ENCODE measurements around the gene GRIK4.

Gene GRIK4

DNA sequence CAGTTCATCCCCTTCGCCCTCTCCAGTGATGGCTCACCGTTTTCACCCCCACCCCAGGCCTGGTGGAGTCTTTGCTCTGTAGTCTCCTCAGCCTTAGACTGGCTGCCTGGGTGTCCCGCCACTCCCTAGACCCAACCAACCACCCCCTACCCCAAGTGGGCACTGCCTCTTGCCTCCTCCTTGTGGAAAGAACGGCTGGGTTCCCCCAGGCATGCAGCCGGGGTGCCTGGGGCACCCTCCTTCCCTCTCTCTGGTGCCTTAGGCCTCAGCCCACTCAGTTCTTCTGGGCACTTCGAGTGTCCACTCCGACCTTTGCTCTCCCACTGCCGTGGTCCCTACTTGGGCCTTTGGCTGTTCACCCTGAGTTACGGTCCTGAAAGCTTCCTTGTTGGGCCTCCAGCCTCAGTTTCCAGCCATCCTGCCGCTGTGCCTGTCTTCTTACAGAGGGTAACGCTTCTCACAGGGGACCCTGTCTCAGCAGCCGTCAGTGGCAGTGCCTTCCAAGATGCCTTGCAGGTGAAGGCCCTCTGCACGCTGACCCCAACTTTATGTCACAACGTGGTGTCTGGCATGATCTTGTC, 3.1 kb downstream of the GRIK4 start:
- TF ChIP-seq, protein P1, sequence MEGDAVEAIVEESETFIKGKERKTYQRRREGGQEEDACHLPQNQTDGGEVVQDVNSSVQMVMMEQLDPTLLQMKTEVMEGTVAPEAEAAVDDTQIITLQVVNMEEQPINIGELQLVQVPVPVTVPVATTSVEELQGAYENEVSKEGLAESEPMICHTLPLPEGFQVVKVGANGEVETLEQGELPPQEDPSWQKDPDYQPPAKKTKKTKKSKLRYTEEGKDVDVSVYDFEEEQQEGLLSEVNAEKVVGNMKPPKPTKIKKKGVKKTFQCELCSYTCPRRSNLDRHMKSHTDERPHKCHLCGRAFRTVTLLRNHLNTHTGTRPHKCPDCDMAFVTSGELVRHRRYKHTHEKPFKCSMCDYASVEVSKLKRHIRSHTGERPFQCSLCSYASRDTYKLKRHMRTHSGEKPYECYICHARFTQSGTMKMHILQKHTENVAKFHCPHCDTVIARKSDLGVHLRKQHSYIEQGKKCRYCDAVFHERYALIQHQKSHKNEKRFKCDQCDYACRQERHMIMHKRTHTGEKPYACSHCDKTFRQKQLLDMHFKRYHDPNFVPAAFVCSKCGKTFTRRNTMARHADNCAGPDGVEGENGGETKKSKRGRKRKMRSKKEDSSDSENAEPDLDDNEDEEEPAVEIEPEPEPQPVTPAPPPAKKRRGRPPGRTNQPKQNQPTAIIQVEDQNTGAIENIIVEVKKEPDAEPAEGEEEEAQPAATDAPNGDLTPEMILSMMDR (conservative IDR thresholded peaks at IDR 0.05; ENCODE audit: low read length) = no peak
- DNase-seq (ENCODE audit: low read depth) = no peak
- H3K4me3 ChIP-seq (ENCODE audit: low read length) = no peak overlapping the region

DNA sequence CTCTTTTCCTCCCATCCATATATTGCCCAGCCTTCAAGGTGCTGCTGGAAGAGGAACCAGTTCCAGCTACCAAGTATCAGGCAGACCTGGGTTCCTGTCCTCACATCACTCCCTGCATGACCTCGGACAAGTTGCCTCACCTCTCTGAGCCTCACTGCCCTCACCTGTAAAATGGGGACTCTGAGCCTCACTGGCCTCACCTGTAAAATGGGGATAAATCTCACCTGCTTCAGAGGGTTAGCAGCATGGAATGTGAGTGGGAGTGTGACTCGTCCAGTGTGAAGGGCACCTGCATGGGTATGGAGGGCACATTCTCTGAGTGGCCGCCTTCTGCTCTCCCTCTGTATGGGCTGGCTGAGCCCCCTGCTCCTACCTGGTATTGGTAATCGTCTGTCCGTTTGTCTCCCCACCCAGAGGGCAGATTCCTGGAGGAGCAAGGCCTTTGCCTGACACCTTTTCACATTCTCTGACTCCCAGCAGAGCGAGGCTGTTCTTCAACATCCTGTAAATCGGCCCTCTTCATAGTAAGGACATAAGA, 3.7 kb downstream of the GRIK4 start:
- H3K4me3 ChIP-seq (ENCODE audit: low read length) = no peak overlapping the region
- DNase-seq (ENCODE audit: low read depth) = no peak
- TF ChIP-seq, protein P1 (conservative IDR thresholded peaks at IDR 0.05; ENCODE audit: low read length) = no peak

DNA sequence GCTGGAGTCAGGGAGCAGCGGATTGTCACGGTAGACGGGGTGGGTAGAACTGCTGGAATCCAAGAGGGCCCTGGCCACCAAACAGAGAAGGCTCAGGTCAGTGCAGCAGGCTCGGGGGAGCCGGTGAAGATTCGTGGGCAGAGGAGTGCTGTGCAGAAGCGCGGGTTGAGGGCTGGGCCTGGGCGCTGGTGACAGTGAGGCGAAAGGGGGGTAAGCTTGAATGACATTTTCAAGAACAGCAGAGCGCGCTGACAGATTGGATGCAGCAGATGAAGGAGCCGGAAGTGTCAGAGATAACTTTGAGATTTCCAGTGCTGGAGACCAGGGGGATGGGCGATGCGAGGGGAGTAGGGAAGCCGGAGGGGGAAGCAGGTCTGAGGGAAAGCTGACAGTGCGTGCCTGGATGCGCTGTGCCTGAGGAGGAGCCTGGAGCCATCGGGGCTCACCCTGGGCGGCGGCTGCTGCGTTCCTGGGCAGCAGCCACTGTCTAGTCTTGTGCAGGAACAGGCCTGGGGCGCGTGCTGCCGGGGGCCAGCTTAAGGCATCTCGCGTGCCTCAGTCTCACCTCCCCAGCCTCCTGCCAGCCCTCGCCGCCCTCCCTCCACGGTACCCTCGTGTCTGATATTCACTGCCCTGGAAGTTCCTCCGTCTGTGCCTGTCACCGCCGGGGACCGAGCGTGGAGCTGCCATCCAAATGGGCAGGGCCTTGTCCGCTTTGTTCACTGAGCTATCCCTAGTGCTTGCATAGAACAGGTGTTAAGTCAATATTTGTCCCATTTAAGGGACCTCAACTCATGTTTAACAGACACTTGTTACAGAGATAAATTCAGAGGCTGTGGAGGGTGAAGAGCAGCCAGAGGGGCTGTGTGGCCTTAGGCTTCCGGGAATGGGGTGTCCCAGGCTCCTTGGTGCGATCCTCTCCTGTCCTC, 5.2 kb downstream of the GRIK4 start:
- H3K4me3 ChIP-seq (ENCODE audit: low read length) = no peak overlapping the region
- DNase-seq (ENCODE audit: low read depth) = no peak
- TF ChIP-seq, protein P1 (conservative IDR thresholded peaks at IDR 0.05; ENCODE audit: low read length) = no peak

DNA sequence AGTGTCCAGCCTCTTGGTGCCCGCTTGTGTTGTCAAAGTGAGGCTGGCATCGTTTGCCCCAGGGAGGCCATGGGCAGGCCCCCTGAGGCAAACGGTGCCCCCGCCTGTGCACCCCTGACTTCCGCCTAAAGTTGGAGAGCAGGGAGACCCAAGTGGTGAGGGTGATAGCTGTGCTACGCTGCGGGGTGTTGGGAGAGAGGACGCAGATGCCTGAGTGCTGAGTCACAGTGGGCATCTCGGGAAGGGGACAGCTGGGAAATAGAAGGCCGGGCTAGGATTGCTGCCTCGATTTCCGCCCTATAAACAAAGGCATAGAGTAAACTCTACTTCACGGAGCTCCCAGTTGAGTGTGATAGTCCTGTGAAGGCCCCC, 5.8 kb downstream of the GRIK4 start:
- TF ChIP-seq, protein P1 (conservative IDR thresholded peaks at IDR 0.05; ENCODE audit: low read length) = no peak

DNA sequence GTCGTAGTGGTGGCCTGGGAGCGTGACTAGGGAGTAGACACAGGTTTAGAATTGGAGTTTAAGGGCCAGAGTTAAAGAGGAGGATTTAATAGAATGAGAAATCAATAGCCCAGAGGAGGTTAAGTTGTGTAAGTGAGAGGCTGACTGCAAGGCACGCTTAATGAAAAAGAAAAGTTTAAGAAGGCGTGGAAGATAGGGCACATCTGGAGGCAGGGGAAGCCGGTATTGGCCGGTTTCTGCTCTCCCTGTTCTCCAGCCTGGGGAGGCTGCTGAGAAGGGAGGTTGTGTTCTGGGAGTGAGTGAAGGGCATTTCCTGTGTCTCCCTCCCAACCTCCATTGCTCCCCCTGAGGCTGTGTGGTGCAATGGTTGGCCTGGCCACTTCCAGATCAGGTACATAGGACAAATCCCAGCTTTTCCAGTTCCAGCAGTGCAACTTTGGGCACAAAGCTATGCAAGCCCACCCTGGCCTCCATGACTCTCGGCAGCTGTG, 6.3 kb downstream of the GRIK4 start:
- TF ChIP-seq, protein P1 (conservative IDR thresholded peaks at IDR 0.05; ENCODE audit: low read length) = no peak
- no peak for DNase-seq (ENCODE audit: low read depth)
- no peak overlapping the region for H3K4me3 ChIP-seq (ENCODE audit: low read length)

More for the DNA sequence above, 5.8 kb downstream of the GRIK4 start:
- no peak for DNase-seq (ENCODE audit: low read depth)
- H3K4me3 ChIP-seq (ENCODE audit: low read length) = no peak overlapping the region

DNA sequence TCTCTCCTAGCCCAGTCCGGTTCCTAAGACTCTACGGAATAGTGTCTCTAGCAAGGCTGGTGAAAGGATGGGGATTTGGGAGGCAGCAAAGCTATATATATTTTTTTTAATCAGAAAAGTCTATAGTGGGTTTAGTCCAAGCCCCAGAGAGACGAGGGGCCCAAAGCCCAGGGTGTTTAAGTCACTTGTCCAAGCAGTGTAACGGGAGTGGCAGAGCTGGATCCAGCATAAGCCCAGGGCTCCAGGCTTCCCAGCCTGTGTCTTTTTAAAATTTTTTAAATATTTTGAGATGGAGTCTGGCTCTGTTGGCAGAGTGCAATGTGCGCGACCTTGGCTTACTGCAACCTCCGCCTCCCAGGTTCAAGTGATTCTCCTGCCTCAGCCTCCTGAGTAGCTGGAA, 6.8 kb downstream of the GRIK4 start:
- no peak overlapping the region for H3K4me3 ChIP-seq (ENCODE audit: low read length)
- TF ChIP-seq, protein P1 (conservative IDR thresholded peaks at IDR 0.05; ENCODE audit: low read length) = no peak
- no peak for DNase-seq (ENCODE audit: low read depth)
